Endothelial cell of umbilical vein (primary cell): ENCODE data around the gene FXYD6. TPM values are rescaled to one million over a fixed set of nuclear protein-coding genes. Genes with fewer than 3 reads are reported as not detected.

Experiments used
- BruUV-seq: library from RNA; stranded (reverse); fragments of 400-500 nt; replicated peaks from 2 replicates; lab custom pipeline; 2021; lab: Mats Ljungman, UMichigan
- CTCF ChIA-PET: fragments of 300-600, 350-600 bp; sonication (Branson Sonifier 250); formaldehyde crosslinking; loops from one replicate; lab custom pipeline; 2021; ENCODE audit warnings: antibody characterized with exemption, inconsistent platforms; lab: Charles Lee
- POLR2A ChIA-PET: fragments of 300-600, 350-600 bp; sonication (Branson Sonifier 250); formaldehyde crosslinking; loops from one replicate; lab custom pipeline; 2021; ENCODE audit warnings: antibody characterized with exemption, inconsistent platforms; lab: Charles Lee
- DNase-seq: peaks from one replicate; pipeline ENCODE4 v3.0.0-alpha.2; 2011; ENCODE audit warnings: low read depth, low spot score
- FAIRE-seq: peaks from 2 replicates; lab custom pipeline; 2011; peaks lifted over from hg19 to GRCh38; lab: Jason Lieb, UNC
- H2AFZ ChIP-seq: 2 replicates; pipeline ENCODE4 v1.6.0; 2012; ENCODE audit warnings: low read depth, low read length, control low read depth, inconsistent platforms
- H3K27ac ChIP-seq: 2 replicates; pipeline ENCODE4 v1.5.1; 2011; ENCODE audit warnings: low read depth, mild to moderate bottlenecking, control low read depth, low read length, moderate library complexity; ENCODE audit not compliant: insufficient read depth
- H3K27me3 ChIP-seq, 2 experiments: 2 replicates each; pipeline versions ENCODE4 v1.6.0 to v1.6.1; 2011; ENCODE audit warnings: low read length in 2 of 2, mixed read lengths in 1 of 2; ENCODE audit not compliant: control insufficient read depth in 2 of 2, insufficient read depth in 2 of 2
- H3K36me3 ChIP-seq, 2 experiments: 2 replicates in 1 of 2; 3 replicates in 1 of 2; pipeline ENCODE4 v1.5.1; 2011; ENCODE audit warnings: low read length in 2 of 2, mild to moderate bottlenecking in 1 of 2, moderate library complexity in 1 of 2; ENCODE audit not compliant: control insufficient read depth in 2 of 2, insufficient read depth in 2 of 2; ENCODE audit errors: extremely low read depth in 1 of 2
- H3K4me1 ChIP-seq: 3 replicates; pipeline ENCODE4 v1.5.1; 2011; ENCODE audit warnings: mild to moderate bottlenecking, low read length; ENCODE audit not compliant: control insufficient read depth, insufficient read depth; ENCODE audit errors: extremely low read depth
- H3K4me2 ChIP-seq: 2 replicates; pipeline ENCODE4 v1.6.1; 2011; ENCODE audit warnings: low read length, control low read depth, mixed read lengths; ENCODE audit not compliant: insufficient read depth
- H3K4me3 ChIP-seq, 3 experiments: fragments of 200-600 bp in 1 of 3; sonication (generic), shearing (Covaris generic) in 1 of 3; replicated peaks in 1 of 3; 2 replicates each; pipeline ENCODE4 v1.5.1; 2011 to 2016; ENCODE audit warnings: control low read depth in 3 of 3, low read length in 3 of 3, mild to moderate bottlenecking in 2 of 3, inconsistent platforms in 1 of 3, low read depth in 1 of 3, moderate library complexity in 1 of 3; ENCODE audit not compliant: insufficient read depth in 1 of 3
- H3K79me2 ChIP-seq: 2 replicates; pipeline ENCODE4 v1.6.0; 2012; ENCODE audit warnings: low read length, inconsistent platforms; ENCODE audit not compliant: control insufficient read depth, insufficient read depth
- H3K9ac ChIP-seq: replicated peaks from 2 replicates; pipeline ENCODE3; 2011; ENCODE audit warnings: low read length, control low read depth; ENCODE audit not compliant: insufficient read depth; ENCODE audit errors: extremely low read depth
- H3K9me1 ChIP-seq: replicated peaks from 3 replicates; pipeline ENCODE4 v1.6.0; 2011; ENCODE audit warnings: mild to moderate bottlenecking, low read length; ENCODE audit not compliant: control insufficient read depth, insufficient read depth; ENCODE audit errors: extremely low read depth
- H3K9me3 ChIP-seq: replicated peaks from 2 replicates; pipeline ENCODE4 v1.5.1; 2012; ENCODE audit warnings: low read length, inconsistent platforms; ENCODE audit not compliant: control insufficient read depth, insufficient read depth
- H4K20me1 ChIP-seq: replicated peaks from 2 replicates; pipeline ENCODE3; 2011; ENCODE audit warnings: mild to moderate bottlenecking, low read length; ENCODE audit not compliant: control insufficient read depth, insufficient read depth; ENCODE audit errors: extremely low read depth
- EZH2 ChIP-seq: IDR thresholded peaks from 2 replicates; pipeline ENCODE4 v1.6.1; 2012; ENCODE audit warnings: borderline replicate concordance, low read depth, mild to moderate bottlenecking, moderate library complexity, low read length, inconsistent platforms; ENCODE audit not compliant: severe bottlenecking
- FOS ChIP-seq: IDR thresholded peaks from 2 replicates; pipeline ENCODE4 v1.6.1; 2011; ENCODE audit warnings: mild to moderate bottlenecking, low read length, moderate library complexity, borderline replicate concordance; ENCODE audit not compliant: insufficient read depth
- GATA2 ChIP-seq: IDR thresholded peaks from 2 replicates; pipeline ENCODE4 v1.7.0; 2011; ENCODE audit warnings: low read depth, mild to moderate bottlenecking, moderate library complexity, mixed read lengths, low read length; ENCODE audit not compliant: insufficient read length, insufficient read depth
- JUN ChIP-seq: IDR thresholded peaks from 2 replicates; pipeline ENCODE4 v1.6.1; 2011; ENCODE audit warnings: borderline replicate concordance, low read depth; ENCODE audit not compliant: insufficient read length, insufficient read depth
- MYC ChIP-seq: IDR thresholded peaks from one replicate; pipeline ENCODE4 v1.6.1; 2011; ENCODE audit warnings: mild to moderate bottlenecking, low read depth, low read length
- POLR2A ChIP-seq: IDR thresholded peaks from 2 replicates; pipeline ENCODE4 v1.6.1; 2012; ENCODE audit warnings: low read depth, mild to moderate bottlenecking, control low read depth, low read length
- POLR2AphosphoS5 ChIP-seq: IDR thresholded peaks from 2 replicates; pipeline ENCODE4 v1.6.1; 2012; ENCODE audit warnings: low read depth, mild to moderate bottlenecking, control low read depth, low read length, moderate library complexity; ENCODE audit not compliant: insufficient read depth
- dilution Hi-C: fragments of 300-500 bp; cut with MboI; formaldehyde crosslinking; loops from one replicate; pipeline ENCODE4 v1.15.0; 2019; ENCODE audit warnings: low sequenced_read_pairs; ENCODE audit not compliant: extremely low pct_ligation_motif_present
- intact Hi-C: fragments of 100-400 bp; cut with micrococcal nuclease; formaldehyde crosslinking; loops from one replicate; pipeline ENCODE4 v1.10.0; 2022
- polyA plus RNA-seq, 4 experiments: library from polyadenylated mRNA; depleted of rRNA in 3 of 4; stranded (reverse) in 3 of 4; unstranded in 1 of 4; fragments of >200 nt; gene quantifications; 2 replicates each; pipeline versions ENCODE4 v1.2.1 to v1.2.3, GENCODE V29; 2011 to 2012; ENCODE audit warnings: missing spikeins in 1 of 4
- total RNA-seq: library from RNA; stranded (reverse); gene quantifications from 2 replicates; pipeline ENCODE4 v1.2.3, GENCODE V29; 2021

Gene FXYD6
- total and polyA plus RNA-seq, 2 donors (not counting 3 experiments of a cell fraction or from before 2014, with no cell fraction given): 1.4 to 8.7 TPM

- H3K79me2 ChIP-seq: no peaks in the 10 kb centered on the region
- FAIRE-seq (no peak), DNase-seq (no peak)
- no peaks in the 10 kb centered on the region for H3K36me3 ChIP-seq
- POLR2A ChIA-PET: no interaction called here
- no peak overlapping the region for H3K27ac ChIP-seq
- H3K9me1 ChIP-seq: no peaks in the 10 kb centered on the region
- H4K20me1 ChIP-seq: no peaks in the 10 kb centered on the region
- peaks cover 0 to 7% of the 10 kb centered on the region in 2 experiments for H3K27me3 ChIP-seq
- no peak overlapping the region for H2AFZ ChIP-seq
- TF ChIP-seq FOS (no peak), EZH2 (no peak), JUN (no peak), MYC (no peak), GATA2 (no peak), POLR2AphosphoS5 (no peak), POLR2A (no peak)
- no peaks in the 10 kb centered on the region for H3K4me1 ChIP-seq
- BruUV-seq: no TSS peak
- H3K4me3 ChIP-seq: no peak overlapping the region
- CTCF ChIA-PET: interaction anchor here (2.3 to 7.8 kb wide), 4 partner anchors 18 to 212 kb away, joined by 16 to 229 read pairs (median 37); no protein-coding TSS in a partner anchor
- dilution Hi-C loops: no loop called here
- H3K9ac ChIP-seq: no peak overlapping the region
- no peak overlapping the region for H3K4me2 ChIP-seq
- intact Hi-C loops: no loop called here
- no peaks in the 10 kb centered on the region for H3K9me3 ChIP-seq
Observed at GRCh38 chr11:117841551-117842031, 34.9 kb downstream of the FXYD6 start.
